Activated CD4-positive, alpha-beta T cell treated with anti-CD3 and anti-CD28 coated beads, Interleukin-2, Interleukin-6, amounts not matched to agents 100 ng/mL and 50 ng/mL, durations not matched to agents 16 hours and 8 hours (primary cell): Measurements from ENCODE around the gene NKAPL.
A peak's percentile ranks its signal among the peaks of the same experiment; 100 is the strongest.
"Not testable (repeated sequence)": the region's sequence is repeated elsewhere in the genome, so short reads cannot be mapped to it uniquely, and the experiment has no call there.

ENCODE experiments used
- DNase-seq: peaks from one replicate; pipeline ENCODE4 v3.0.0-alpha.2; 2020

Gene NKAPL

DNA sequence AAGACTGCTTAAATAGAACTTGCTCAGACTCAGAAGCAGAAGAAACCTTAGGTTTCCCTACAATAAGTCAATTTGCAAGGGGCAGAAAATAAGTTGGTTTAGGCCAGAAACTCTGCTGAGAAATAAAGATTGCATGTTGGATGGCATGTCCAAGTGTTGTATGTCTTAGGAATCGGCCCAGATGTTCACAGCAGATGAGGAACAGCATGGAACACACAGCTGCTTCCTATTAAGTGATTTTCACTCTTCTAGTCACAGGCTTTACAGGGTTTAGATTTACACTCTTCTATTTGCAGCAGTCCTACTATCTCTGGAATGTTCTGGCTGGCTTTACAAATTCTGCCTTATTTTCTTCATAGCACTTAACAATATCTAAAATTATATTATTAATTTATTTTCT is 10.2 kb upstream of the NKAPL start:
- DNase-seq: no peak

DNA sequence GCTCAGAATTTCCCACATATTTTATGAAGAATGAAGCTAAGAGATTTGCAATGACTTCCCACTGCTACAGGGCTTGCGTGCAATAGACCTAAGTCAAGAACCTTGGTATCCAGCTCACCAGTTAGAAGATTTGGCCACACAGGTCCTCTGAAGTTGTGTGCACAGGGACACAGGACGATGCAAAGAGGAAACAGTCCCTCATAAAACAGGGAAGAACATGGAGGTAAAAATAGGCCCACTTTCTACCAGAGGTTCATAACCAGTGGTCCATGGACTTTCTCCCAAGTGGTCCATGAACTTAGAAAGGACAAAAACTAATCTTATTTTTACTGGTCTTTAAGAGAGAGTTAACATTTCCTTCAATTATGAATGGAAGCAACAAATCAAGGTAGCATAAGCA is 8.3 kb upstream of the NKAPL start:
- no peak for DNase-seq

DNA sequence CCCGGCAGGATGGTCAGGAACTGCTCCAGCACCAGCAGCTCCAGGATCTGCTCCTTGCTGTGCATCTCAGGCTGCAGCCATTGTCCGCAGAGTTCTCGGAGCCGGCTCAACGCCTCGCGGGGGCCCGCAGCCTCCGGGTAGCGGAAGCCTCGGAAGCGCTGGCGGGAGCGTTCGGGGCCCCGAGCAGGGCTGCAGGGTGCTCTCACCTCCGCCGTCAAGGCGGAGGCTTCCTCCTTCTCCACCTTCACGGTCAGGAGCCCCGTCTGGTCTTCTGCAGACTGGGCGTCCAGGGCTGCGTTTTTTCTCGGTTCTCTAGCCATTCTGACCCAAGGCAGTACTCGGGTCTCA is 7.5 kb upstream of the NKAPL start:
- peak; percentile 58 for DNase-seq

DNA sequence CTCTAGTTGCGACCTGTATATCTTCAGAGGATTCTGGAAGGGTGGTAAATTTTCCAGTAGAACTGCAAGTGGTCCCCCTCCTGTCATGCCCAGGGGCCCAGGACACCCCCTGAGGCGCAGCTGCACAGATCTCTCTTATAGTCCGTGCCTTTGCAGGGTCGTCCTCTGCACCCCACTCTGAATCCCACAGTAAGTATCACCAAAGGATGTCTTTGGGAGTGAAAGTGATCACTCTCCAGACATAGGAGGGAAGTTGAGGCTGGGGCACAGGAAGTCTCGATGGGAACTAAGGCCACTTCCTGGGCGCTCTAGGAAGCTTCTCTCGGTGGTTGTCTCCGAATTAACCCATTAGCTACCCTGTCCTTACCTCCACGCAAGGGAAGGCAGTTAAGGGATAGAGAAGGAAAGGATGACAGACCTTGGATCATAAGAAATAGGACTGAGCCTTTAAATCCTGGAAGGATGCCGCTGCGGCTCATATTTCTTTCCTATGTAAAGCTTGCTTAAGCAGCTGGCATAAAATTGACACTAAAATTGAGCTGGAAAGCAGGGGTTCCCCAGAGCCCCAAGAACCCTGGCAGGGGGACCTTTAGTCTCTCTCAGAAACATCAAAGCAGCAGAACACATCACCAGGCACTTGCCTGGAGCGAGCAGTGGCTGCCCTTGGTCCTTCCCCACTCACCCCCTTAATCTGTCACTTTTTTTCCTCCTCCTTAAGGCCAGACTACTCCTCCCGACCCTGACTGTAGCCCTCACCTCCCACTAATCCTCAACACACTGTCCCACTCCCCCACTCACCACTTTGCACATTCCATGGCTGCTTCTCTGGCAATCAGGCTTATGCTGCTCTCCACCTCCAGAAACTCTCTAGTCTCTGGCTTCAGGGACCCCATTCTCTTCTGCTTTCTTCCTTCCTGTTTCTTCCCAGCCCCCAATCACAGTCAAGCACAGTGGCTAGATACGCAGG is 6.8 kb upstream of the NKAPL start, which contains the start of gene ZKSCAN4:
Gene ZKSCAN4 (minus strand): TSS at position 261 of the 967 bp plus-strand sequence. CDS start 289 bp downstream, outside the sequence.
- DNase-seq: peak; percentile 85

DNA sequence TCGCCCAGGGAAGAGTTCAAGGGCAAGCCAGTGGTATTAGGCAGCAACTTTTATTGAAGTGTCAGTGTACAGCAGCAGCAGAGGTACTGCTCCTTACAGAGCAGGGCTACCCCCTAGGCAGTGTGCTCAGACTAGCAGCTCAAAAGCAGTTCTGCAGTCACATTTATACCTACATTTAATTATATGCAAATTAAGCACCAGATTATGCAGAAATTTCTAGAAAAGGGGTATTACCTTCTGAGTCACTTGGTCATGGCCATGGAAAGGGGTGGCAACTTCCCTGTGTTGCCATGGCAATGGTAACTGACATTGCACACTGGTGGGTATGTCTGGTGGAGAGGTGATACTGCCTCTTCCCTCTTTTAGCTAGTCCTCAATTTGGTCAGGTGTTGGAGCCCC is 5.0 kb upstream of the NKAPL start:
- DNase-seq: peak; percentile 5

DNA sequence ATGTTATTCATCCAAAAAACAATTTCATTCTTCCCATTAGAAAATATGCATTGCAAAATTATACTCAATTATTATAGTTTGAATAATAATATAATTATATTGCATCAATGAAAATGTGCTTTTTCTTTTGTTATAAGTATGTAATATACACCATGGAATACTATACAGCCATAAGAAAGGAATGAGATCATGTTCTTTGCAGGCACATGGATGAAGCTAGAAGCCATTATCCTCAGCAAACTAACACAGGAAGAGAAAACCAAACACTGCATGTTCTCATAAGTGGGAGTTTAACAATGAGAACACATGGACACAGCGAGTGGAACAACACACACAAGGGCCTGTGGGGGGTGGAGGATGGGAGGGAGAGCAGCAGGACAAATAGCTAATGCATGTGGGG is 2.1 kb upstream of the NKAPL start:
- DNase-seq: no peak

DNA sequence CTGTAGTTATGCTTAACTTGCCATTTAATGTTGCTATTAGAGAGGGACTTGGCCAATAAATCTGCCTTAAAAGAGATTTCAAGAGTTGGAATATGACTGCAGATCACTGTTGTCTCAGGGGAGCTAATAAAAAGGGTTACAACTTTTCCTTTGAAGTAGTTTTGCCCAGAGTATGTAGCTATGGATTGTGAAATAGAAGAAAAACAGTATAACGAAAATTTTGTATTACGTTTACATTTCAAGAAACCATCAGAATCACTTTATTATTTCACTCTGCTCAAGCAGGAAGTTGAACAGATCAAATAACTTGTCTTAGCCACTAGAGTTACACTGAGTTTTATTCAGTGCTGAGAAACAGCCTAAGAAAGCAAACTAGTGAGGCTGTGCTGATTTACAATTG is 4.8 kb downstream of the NKAPL start:
- DNase-seq: no peak

DNA sequence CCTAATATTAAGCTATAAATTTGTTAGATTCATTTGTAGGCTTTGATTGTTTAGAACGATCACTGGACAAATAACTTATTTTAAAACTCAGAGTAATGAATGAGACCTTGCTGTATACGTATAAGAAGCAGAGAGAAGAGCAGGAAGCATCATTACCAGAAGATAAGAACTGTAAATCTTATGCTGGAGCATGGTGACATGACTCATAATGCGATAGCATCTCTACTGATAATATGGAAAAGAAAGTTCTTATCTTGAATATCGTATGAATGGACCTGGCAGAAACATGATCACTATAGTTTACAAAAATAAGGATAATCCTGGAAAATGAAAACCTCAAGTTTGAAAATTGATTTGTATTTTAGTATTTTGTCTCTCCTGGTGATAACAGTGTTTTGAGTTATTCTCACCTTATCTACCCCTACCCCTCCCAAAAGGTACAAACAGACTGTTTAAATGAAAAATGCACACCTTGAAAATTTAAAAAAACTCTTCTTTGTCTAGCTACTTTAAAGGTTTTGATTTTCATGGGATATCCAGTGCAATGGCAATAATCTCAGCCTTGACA is 5.8 kb downstream of the NKAPL start:
- DNase-seq: no peak

DNA sequence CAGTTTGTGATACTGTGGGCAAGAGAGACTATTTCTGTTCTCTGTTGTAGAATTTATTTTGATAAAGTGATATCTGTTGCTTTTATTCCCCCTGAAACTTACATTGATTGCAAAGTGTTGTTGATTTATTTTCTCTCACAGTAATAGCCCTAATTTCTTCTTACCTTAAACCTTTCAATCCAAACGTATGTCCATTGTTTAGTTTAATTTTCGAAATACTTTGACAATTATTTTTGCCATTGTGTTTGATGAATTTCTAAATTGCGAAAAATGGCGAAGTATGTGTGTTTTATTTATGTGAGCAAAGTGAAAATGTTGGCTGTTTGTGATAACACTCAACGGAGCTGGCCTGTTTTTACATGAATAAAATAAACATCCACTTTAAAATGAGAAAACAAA is 7.5 kb downstream of the NKAPL start:
- DNase-seq: no peak

DNA sequence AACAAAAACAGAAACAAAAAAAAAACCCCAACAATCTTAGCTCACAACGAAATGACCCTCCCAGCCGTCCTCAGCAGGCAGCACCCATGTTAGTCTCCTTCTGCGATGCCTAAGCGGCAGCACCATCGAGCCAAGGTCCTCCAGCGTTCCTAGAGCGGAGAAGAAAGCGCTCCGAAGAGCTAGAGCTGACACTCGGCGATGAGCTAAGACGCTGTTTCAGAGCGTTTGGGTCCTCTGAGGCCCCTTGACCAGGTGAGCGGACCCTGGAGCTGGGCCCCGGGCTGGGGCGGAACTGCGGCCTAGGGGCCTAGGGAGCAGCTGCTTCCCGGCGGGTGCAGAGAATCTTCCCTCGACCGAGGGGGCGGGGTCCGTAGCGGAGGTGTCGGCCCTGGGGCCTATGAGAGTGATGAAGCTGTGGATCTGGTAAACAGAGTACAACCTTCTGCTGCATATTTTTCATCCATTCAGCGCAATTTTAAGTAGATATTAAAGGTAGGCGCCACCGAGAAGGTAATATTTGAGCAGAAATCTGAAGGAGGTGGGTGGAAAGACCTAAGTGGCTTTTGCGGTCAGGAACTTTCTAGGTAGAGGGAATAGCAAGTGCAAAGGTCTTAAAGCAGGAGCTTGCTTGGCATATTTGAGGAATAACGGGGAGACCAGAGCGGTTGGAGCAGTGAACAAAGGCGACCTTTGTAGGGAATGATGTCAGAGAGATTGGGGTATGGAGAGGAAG is 8.0 kb downstream of the NKAPL start, which contains the start of gene ZSCAN26:
Gene ZSCAN26 (plus strand): TSS at position 182 of the 733 bp plus-strand sequence. CDS start 4,777 bp downstream, outside the sequence.
- DNase-seq: peak; percentile 87

DNA sequence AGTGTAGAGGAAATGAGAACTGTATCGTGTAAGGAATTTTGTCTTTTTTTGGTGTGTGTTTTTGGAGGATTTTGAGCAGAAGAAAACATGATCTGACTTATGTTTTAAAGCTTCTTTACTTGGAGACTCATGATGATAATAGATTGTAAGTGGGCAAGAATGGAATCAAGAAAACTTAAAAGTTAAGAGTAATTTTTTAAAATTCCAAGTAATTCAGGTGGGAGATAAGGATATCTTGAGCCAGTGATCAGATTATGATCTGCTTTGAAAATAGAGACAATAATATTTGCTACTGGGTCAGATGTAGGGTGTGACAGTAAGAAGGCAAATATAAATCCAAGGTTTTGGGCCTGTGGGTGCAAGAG is 8.6 kb downstream of the NKAPL start:
- no peak for DNase-seq

DNA sequence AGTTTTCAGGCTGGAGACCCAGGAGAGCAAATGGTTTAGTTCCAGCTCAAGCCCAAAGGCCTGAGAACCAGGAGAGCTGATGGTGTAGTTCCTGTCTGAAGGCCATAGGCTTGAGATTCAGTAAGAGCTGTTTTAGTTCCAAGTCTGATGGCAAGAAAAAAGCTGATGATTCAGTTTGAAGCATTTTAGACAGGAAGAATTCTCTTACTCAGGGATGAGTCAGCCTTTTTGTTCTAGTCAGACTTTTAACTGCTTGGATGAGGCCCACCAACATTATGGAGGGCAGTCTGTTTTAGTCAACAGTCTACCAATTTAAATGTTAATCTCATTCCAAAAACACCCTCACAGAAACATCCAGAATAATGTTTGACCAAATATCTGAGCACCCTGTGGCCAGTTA is 10.4 kb downstream of the NKAPL start:
- peak; percentile 64 for DNase-seq

DNA sequence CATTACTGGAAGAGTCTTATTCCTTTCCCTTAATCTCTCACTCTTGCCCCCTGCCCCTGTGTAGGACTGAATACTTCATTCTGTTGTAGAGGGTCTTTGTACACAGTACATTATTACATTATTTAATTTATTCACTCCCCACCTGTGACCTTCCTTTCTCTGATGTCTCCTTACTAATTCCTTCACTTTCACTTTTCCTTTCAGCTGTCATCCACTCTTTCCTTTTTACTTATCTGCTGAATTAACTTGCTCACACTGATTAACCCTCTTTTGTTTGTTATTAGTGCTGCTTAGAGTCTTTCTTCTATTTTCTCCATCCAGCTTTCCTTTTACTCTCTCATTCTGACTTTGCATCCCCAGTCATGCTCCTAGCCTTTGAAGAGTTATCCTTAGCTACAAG is 15.8 kb downstream of the NKAPL start:
- no peak for DNase-seq

DNA sequence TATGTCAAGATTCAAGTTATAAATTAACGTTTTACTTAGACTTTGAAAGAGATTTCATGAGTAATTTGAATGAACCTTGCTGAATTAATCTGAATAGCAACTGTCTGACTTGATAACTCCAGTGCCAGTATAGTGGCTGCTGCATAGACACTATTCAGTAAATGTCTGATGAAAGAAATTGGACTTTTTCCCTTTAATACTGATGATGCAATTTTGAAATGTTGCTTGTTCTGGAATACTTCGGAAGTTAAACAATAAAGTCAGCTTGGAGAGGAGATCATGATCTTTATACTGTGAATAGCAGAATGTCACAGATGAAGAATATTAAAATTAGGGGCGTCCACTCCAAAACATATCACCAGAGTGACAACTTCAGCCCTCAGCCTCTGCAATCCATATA is 18.6 kb downstream of the NKAPL start:
- DNase-seq: no peak

DNA sequence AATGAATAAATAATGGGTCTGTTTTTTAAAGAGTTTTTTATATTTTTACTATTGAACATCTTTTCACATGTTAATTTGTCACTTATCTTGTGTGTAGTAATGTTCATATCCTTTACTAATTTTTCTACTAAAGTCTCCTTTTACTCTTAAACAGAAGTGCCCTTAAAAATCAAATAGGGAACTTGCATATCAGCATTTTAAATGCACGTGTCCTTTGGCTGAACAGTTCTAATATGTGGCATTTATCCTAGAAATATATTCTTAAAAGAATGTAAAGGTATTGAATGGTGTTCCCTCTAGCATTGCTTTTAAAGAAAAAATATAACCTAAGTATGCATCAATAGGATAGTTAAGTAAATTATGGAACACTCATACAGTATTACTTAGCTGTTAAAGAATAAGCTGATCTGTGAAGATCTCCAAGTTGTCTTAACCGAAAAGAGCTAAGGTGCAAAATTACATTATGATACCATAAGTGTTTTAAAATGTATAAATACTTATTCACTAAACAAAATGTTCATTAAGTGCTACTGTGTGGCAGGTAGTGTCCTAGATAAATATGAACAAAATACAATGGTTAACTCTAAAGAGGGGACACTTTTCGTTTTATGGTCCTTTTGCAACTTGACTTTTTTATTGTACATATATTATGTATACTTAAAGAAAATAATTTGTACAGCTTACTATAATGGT is 21.6 kb downstream of the NKAPL start:
- DNase-seq: no peak

DNA sequence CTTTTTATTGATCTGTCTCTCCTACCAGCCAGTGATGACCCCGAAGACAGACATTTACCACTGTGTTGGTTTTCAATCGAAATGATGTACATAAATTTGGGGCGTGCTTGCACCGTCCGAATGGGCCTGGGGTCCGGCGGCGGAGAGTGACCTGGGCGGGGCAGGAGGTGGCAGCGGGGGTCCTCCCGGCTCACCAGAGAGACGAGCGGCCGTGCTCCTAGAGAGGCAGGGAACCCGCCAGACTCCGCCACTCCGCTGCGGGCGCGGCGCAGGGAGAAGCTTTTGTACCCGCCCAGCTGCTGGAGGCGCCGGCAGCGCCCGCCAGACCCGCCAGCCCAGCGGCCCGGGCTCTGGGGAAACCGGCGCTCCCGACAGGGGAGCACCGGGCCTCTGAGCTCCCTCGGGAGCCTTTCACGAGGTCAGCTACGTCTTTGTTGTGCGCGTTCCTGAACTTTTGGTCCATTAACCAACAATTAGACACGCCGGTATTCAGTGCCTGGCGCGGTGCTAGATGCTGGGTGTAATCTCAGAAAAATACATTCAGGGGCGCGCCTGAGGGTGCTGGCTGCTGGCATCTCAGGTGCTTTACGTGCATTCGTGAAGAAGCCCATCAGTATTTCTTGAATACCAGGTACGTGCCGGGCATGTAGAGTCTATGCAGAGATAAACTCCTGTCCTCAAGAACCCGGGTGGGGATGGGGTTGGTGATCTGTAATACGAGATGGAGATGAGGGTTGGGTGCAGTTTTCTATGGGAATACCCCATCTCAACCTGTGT is 22.4 kb downstream of the NKAPL start, which contains the start of gene PGBD1:
Gene PGBD1 (plus strand): TSS at position 285 of the 777 bp plus-strand sequence. CDS start 2,242 bp downstream, outside the sequence.
- peak; percentile 70 for DNase-seq

DNA sequence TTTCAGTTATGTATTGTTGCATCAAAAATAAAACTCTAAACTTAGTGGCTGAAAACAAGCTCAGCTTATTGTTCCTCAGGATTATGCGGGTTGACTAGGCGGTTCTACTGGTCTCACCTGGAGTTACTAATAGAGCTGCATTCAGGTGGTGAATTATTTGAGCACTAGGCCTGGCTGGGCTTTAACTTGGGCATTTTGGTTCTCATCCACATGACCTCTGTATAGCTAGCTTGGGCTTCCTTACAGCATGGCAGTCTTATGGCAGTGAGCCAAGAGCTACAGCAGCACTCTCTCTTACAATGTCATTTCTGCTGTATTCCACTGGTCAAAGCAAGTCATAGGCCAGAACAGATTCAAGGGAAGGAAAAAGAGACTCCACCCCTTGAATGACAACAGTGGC is 23.8 kb downstream of the NKAPL start:
- no peak for DNase-seq

DNA sequence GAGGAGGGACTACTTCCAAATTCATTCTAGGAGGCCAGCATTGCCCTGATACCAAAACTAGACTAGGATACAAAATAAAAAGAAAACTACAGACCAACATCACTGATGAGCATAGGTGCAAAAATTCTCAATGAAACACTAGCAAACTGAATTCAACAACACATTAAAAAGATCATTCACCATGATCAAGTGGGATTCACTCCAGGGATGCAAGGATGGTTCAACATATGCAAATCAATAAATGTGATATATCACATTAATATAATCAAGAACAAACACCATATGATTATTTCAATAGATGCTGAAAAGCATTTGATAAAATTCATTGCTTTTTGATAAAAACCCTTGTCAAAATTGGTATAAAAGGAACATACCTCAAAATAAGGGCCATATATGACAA is 32.5 kb downstream of the NKAPL start:
- DNase-seq: no peak

DNA sequence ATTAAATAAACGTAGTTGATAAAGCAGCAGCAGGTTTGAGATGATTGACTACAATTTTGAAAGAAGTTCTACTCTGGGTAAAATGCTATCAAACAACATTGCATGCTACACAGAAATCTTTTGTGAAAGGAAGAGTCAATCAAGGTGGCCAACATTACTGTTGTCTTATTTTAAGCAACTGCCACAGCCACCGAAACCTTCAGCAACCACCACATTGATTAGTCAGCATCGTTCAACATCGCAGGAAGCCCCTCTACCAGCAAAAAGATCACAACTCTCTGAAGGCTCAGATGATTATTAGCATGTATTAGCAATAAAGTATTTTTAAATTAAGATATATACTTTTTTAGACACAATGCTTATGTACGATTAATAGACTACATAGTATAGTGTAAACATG is 36.2 kb downstream of the NKAPL start:
- no peak for DNase-seq

DNA sequence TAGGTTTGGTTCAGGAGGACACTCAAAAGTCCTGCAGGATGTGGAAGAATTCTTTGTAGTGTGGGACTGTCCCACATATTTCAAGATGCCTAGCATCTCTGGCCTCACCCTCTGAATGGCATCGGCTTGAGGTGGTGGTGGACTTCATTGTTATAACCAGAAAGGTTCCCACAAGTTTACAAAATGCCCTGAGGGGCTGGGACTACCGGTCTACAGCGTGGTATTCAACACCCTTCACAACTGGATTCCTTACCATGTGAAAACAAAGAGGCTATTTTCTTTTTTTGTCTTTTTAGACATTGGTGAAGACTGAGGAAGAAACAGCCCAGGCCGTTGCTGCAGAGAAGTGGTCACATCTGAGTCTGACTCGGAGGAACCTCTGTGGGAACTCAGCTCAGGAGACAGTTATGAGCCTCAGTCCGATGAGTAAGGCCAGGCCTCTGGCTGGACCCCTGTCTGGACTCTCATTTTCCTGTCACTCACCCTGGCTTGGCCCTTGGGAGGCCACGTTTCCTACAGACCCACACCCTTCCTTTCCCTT is 37.5 kb downstream of the NKAPL start:
- no peak for DNase-seq

DNA sequence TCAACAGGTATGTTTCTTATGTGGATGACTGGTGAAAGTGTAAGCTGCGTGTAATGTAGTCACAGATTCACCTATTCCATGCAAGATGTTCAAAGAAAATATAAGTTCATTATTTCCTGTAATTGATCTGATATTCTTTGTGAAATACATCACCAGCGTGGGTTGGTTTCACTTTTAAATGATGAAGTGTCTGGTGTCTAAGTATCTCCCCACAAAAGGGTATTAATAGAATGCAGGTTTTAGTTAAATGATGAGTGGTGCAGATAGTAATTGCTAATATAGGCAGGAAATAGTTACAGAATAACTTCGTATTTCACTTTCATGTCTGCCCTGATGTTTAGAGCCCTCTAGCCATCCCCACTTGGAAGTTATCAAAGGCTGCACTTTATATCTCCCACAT is 44.5 kb downstream of the NKAPL start:
- peak; percentile 2 for DNase-seq

DNA sequence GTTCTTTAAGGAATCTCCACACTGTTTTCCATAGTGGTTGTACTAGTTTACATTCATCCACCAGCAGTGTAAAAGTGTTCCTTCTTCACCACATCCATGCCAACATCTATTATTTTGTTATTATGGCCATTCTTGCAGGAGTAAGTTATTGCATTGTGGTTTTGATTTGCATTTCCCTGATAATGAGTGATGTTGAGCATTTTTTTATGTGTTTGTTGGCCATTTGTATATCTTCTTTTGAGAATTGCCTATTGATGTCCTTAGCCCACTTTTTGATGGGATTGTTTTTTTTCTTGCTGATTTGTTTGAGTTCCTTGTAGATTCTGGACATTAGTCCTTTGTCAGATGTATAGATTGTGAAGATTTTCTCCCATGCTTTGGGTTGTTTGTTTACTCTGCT is 47.3 kb downstream of the NKAPL start:
- DNase-seq: not testable (repeated sequence)
